ENCODE data around the gene SLC66A3. TPM values are rescaled to one million over a fixed set of nuclear protein-coding genes. Genes with fewer than 3 reads are reported as not detected.

Gene SLC66A3
- total RNA-seq, 1 donor from 2014 or later = 14.2 TPM

DNA sequence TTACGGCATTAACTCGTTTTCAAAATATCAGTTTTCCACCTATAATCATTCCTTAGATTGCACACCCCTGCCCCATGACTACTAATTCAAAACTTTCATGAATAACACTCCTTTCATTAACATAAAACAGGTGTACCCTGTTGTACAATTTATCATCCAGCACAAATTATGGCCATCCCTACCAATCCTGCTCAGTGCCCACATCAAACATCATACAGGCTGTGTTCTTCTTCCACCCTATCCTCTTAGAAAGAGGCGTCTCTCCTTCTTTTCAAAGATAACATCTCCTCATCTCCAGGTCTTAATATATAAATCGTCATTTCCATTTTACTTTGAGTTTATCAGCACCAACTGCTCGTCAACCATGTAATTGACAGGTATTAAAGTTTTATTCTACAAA, 67.6 kb downstream of the SLC66A3 start:
- DNase-seq (ENCODE audit: low read depth) = no peak
- Histone ChIP-seq H3K4me3 (ENCODE audit: low read depth, low read length) (no peak overlapping the region), H3K36me3 (ENCODE audit: control insufficient read depth, insufficient read depth, low read length) (no peaks in the 10 kb centered on the region), H3K27me3 (ENCODE audit: control insufficient read depth, insufficient read depth, low read length) (no peaks in the 10 kb centered on the region)
- TF ChIP-seq, protein P1, sequence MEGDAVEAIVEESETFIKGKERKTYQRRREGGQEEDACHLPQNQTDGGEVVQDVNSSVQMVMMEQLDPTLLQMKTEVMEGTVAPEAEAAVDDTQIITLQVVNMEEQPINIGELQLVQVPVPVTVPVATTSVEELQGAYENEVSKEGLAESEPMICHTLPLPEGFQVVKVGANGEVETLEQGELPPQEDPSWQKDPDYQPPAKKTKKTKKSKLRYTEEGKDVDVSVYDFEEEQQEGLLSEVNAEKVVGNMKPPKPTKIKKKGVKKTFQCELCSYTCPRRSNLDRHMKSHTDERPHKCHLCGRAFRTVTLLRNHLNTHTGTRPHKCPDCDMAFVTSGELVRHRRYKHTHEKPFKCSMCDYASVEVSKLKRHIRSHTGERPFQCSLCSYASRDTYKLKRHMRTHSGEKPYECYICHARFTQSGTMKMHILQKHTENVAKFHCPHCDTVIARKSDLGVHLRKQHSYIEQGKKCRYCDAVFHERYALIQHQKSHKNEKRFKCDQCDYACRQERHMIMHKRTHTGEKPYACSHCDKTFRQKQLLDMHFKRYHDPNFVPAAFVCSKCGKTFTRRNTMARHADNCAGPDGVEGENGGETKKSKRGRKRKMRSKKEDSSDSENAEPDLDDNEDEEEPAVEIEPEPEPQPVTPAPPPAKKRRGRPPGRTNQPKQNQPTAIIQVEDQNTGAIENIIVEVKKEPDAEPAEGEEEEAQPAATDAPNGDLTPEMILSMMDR (IDR thresholded peaks at IDR 0.05; ENCODE audit: insufficient read depth, low read length, poor library complexity, severe bottlenecking) = no peak

GRCh38 chr2:11224887-11225286, 69.6 kb downstream of the SLC66A3 start:
- H3K36me3 ChIP-seq (ENCODE audit: control insufficient read depth, insufficient read depth, low read length) = no peaks in the 10 kb centered on the region
- TF ChIP-seq, protein P1 (IDR thresholded peaks at IDR 0.05; ENCODE audit: insufficient read depth, low read length, poor library complexity, severe bottlenecking) = no peak
- H3K4me3 ChIP-seq (ENCODE audit: low read depth, low read length) = no peak overlapping the region

DNA sequence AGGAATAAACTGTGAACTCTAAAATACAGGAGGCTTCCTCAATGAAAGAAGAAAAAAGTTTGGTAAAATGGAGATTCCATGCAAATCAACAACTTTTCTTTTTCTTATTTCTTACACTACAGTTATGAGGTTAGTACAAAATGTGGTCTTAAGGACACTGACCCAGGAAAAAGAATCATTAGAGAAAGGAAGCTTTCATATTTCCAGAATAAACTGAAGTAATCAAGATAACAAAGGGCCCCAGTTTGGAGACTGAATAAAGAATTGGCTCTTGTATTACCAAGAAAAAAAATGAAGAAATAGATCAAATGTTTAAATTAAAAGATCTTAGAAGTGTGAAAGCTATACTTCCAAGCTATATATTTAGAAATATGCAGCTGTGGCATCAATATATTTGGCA, 72.3 kb downstream of the SLC66A3 start:
- Histone ChIP-seq H3K4me3 (ENCODE audit: low read depth, low read length) (no peak overlapping the region), H3K27me3 (ENCODE audit: control insufficient read depth, insufficient read depth, low read length) (no peaks in the 10 kb centered on the region), H3K36me3 (ENCODE audit: control insufficient read depth, insufficient read depth, low read length) (no peaks in the 10 kb centered on the region)
- no peak for DNase-seq (ENCODE audit: low read depth)
- TF ChIP-seq, protein P1 (IDR thresholded peaks at IDR 0.05; ENCODE audit: insufficient read depth, low read length, poor library complexity, severe bottlenecking) = no peak

More at GRCh38 chr2:11224887-11225286, 69.6 kb downstream of the SLC66A3 start:
- no peaks in the 10 kb centered on the region for H3K27me3 ChIP-seq (ENCODE audit: control insufficient read depth, insufficient read depth, low read length)
- no peak for DNase-seq (ENCODE audit: low read depth)

Other genes starting within 250 kb of the SLC66A3 start
- 3.1 TPM in 2 replicates for gene KCNF1, start 243.5 kb upstream of the SLC66A3 start, total RNA-seq
- 26.4 and 30.9 TPM in 2 replicates for gene ROCK2, start 189.2 kb downstream of the SLC66A3 start, total RNA-seq

Measured in kidney epithelial cell (primary cell).